Heart left ventricle (tissue), 16 donors: ENCODE measurements around the gene RAB10. TPM values are rescaled to one million over a fixed set of nuclear protein-coding genes. Genes with fewer than 3 reads are reported as not detected.
"Not testable (repeated sequence)": the region's sequence is repeated elsewhere in the genome, so short reads cannot be mapped to it uniquely, and the experiment has no call there.

Experiments
- ATAC-seq, 4 donors: fragments of 200-7000 bp; cut with Tn5 transposase; one replicate each; pipeline ENCODE4 v1.9.1; 2020 to 2022; ENCODE audit warnings: moderate library complexity in 4 of 4, mild to moderate bottlenecking in 3 of 4, moderate number of reproducible peaks in 1 of 4
- DNase-seq, 5 donors: peaks; one replicate each; pipeline ENCODE4 v3.0.0-alpha.2; 2020
- H3K27ac ChIP-seq, 12 donors: fragments of 200-600 bp; sonication (generic) in 4 of 12; one replicate each; pipeline versions ENCODE4 v1.5.0 to v1.8.0; 2016 to 2022; ENCODE audit warnings: mild to moderate bottlenecking in 2 of 12
- H3K27me3 ChIP-seq, 9 donors: fragments of 200-600 bp; sonication (generic) in 2 of 9; one replicate each; pipeline versions ENCODE4 v1.5.1 to v1.8.0; 2016 to 2022; ENCODE audit warnings: mild to moderate bottlenecking in 3 of 9
- H3K36me3 ChIP-seq, 9 donors: fragments of 200-600 bp; sonication (generic) in 2 of 9; one replicate each; pipeline versions ENCODE4 v1.5.0 to v1.8.0; 2018 to 2022; ENCODE audit warnings: mild to moderate bottlenecking in 2 of 9
- H3K4me1 ChIP-seq, 12 donors: fragments of 200-600 bp; sonication (generic) in 4 of 12; one replicate each; pipeline versions ENCODE4 v1.5.0 to v1.8.0; 2016 to 2022; ENCODE audit warnings: mild to moderate bottlenecking in 3 of 12
- H3K4me3 ChIP-seq, 12 donors: fragments of 200-600 bp; sonication (generic) in 4 of 12; one replicate each; pipeline versions ENCODE4 v1.5.0 to v1.8.0; 2017 to 2022; ENCODE audit warnings: mild to moderate bottlenecking in 9 of 12, moderate library complexity in 4 of 12
- H3K9me3 ChIP-seq, 12 donors: fragments of 200-600 bp; sonication (generic) in 4 of 12; one replicate each; pipeline versions ENCODE4 v1.5.0 to v1.8.0; 2016 to 2022; ENCODE audit warnings: mild to moderate bottlenecking in 1 of 12
- CTCF ChIP-seq, 12 donors: fragments of 200-600 bp; sonication (generic) in 4 of 12; IDR thresholded peaks; one replicate each; pipeline versions ENCODE4 v1.5.0 to v1.8.0; 2018 to 2022; ENCODE audit warnings: antibody characterized with exemption in 12 of 12, mild to moderate bottlenecking in 5 of 12
- POLR2A ChIP-seq, 2 donors: fragments of 450-650 bp; IDR thresholded peaks; one replicate each; pipeline ENCODE4 v1.6.1; 2017; ENCODE audit warnings: antibody characterized with exemption in 2 of 2, mild to moderate bottlenecking in 2 of 2, moderate library complexity in 2 of 2
- WGBS, 4 donors: extraction: QIAGEN DNeasy Blood & Tissue Kit in 2 of 4; methylation state at CpG; one replicate each; pipeline versions ENCODE4 v1.1.5 to v1.1.7; 2013 to 2018; 5-methylcytosine and 5-hydroxymethylcytosine counted together
- intact Hi-C, 10 donors: fragments of 100-400 bp; cut with DNase I; formaldehyde crosslinking; loops; one replicate each; pipeline versions ENCODE4 v1.11.1 to v1.14.2; 2022
- polyA plus RNA-seq, 2 donors: library from polyadenylated mRNA; stranded (reverse); fragments of 200-250 nt; gene quantifications; one replicate each; pipeline ENCODE4 v1.2.3, GENCODE V29; 2013
- total RNA-seq, 9 donors: library from RNA; depleted of rRNA in 2 of 9; stranded (reverse); fragments of >200 nt in 2 of 9; fragmentation: NEBNext Ultra II Directional in 3 of 9; extraction: Animal tissue kit (Norgen Biotek cat#: 25700) in 3 of 9; gene quantifications; one replicate each; pipeline versions ENCODE4 v1.1.0 to v1.2.4, GENCODE V29; 2016 to 2023
- donor health status: ischemic (EF 13 %, LVEDD 7.1; RV severe dilation, severe dysfunction).
- donor health status: healthy with polysubstance abuse.
- donor health status: DM: no; HTN: yes; CAD: no.
- donor health status: DM: no; HTN: no; CAD: no.
- donor health status: ischemic (EF 25% LVEDD 6.9; RV normal size, moderate dysfunction).
- donor health status: ischemic (EF 25% LVEDD 5.7; RV mildly dilated, moderate dysfunction).
- donor health status: healthy.
- donor health status: DM: yes; HTN: yes; CAD: no.
- donor health status: ischemic (EF 35%, LVEDD 5.7; RV mildly dilated, moderate dysfunction).
- donor health status: nonischemic (EF 11% LVEDD 7.7; RV severe dilation, severe dysfunction).
- donor health status: DM: yes; HTN: yes; CAD: no.
- donor health status: PGD.
- donor health status: ischemic (EF 29% LVEDD 5.4; RV normal size, mild dysfunction).
- donor health status: nonischemic (EF 23%, LVEDD 6.1; RV moderate dilation, normal function).

The RAB10 gene
- total and polyA plus RNA-seq, 11 donors = 33.1 to 121 (median 97.4) TPM

DNA sequence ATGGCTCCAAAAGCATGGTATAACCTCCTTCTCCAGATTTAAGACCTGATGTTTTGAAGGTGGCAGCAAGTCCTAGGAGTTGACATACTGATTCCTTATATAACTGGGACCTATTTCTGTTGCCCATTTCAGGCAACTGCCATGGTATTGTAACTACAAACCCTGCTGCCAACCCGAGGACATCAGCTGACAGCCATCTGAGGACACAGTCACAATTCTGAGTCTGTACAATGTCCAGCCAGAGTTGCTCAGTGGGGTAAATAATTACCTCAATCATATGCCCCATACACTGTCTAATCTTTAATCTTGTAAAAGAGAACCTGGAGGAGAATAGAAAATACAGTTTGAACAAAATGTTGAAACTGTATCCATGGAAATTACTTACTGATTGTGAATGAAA lies 130.3 kb downstream of the RAB10 start:
- Histone ChIP-seq H3K9me3 (no peaks in the 10 kb centered on the region), H3K4me1 (peaks cover 0 to 9% (median 0%) of the 10 kb centered on the region in 12 donors), H3K36me3 (no peaks in the 10 kb centered on the region), H3K27me3 (no peaks in the 10 kb centered on the region), H3K27ac (peak overlapping the region in 7 of 12 donors; percentile 26 to 73 (median 61)), H3K4me3 (no peak overlapping the region)
- intact Hi-C loops = no loop called here
- ATAC-seq (peak; percentile 87 to 94 (median 90)), DNase-seq (peak in 1 of 5 donors; percentile 52)
- TF ChIP-seq CTCF (IDR thresholded peaks at IDR 0.05) = no peak
- no peak for TF ChIP-seq POLR2A (IDR thresholded peaks at IDR 0.05)
- 32 to 43% (median 38%) methylated on average over 1 of the region's 1 CpG for WGBS, 4 donors

- intact Hi-C loops = no loop called here
- ATAC-seq (no peak), DNase-seq (peak in 1 of 5 donors; percentile 10)
- H3K27ac ChIP-seq = peak overlapping the region in 7 of 12 donors; percentile 26 to 73 (median 61)
- no peaks in the 10 kb centered on the region for H3K36me3 ChIP-seq
- peaks cover 0 to 9% (median 0%) of the 10 kb centered on the region in 12 donors for H3K4me1 ChIP-seq
- H3K9me3 ChIP-seq = no peaks in the 10 kb centered on the region
- no peaks in the 10 kb centered on the region for H3K27me3 ChIP-seq
- no peak overlapping the region for H3K4me3 ChIP-seq
- TF ChIP-seq CTCF (IDR thresholded peaks at IDR 0.05) = no peak
- no peak for TF ChIP-seq POLR2A (IDR thresholded peaks at IDR 0.05)
- WGBS, 4 donors = 88 to 93% (median 91%) methylated on average over 8 of the region's 8 CpGs
Measured at GRCh38 chr2:26164641-26165211, 130.8 kb downstream of the RAB10 start.

- WGBS, 4 donors = 89 to 95% (median 91%) methylated on average over 4 of the region's 4 CpGs
- H3K27me3 ChIP-seq = no peaks in the 10 kb centered on the region
- intact Hi-C loops = no loop called here
- no peak overlapping the region for H3K27ac ChIP-seq
- no peaks in the 10 kb centered on the region for H3K36me3 ChIP-seq
- H3K9me3 ChIP-seq = no peaks in the 10 kb centered on the region
- DNase-seq = no peak
- peaks cover 0 to 9% (median 0%) of the 10 kb centered on the region in 12 donors for H3K4me1 ChIP-seq
- no peak overlapping the region for H3K4me3 ChIP-seq
- no peak for TF ChIP-seq CTCF (IDR thresholded peaks at IDR 0.05)
- no peak for TF ChIP-seq POLR2A (IDR thresholded peaks at IDR 0.05)
- ATAC-seq = no peak
Measured at GRCh38 chr2:26165403-26165802, 131.5 kb downstream of the RAB10 start.

DNA sequence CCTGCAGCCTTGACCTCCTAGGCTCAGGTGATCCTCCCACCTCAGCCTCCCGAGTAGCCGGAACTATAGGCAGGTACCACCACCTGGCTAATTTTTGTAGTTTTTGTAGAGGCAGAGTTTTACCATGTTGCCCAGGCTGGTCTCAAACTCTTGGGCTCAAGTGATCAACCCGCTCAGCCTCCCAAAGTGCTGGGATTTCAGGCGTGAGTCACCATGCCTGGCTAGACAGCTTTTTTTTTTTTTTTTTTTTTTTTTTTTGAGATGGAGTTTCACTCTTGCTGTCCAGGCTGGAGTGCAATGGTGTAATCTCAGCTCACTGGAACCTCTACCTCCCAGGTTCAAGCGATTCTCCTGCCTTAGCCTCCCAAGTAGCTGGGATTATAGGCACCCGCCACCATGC lies 132.7 kb downstream of the RAB10 start:
- H3K4me3 ChIP-seq, H3K27ac ChIP-seq, H3K4me1 ChIP-seq, intact Hi-C loops, ATAC-seq, H3K9me3 ChIP-seq, H3K27me3 ChIP-seq, H3K36me3 ChIP-seq: not testable (repeated sequence)
- WGBS, 4 donors = 95 to 98% (median 97%) methylated on average over 6 of the region's 6 CpGs
- DNase-seq = peak in 1 of 5 donors; percentile 7

- peak in 1 of 5 donors; percentile 9 for DNase-seq
- intact Hi-C loops = no loop called here
- no peak for TF ChIP-seq CTCF (IDR thresholded peaks at IDR 0.05)
- Histone ChIP-seq H3K36me3 (no peaks in the 10 kb centered on the region), H3K4me3 (no peak overlapping the region), H3K27me3 (peaks cover 7 to 24% (median 12%) of the 10 kb centered on the region in 9 donors), H3K9me3 (no peaks in the 10 kb centered on the region), H3K27ac (no peak overlapping the region), H3K4me1 (peaks cover 0 to 17% (median 6%) of the 10 kb centered on the region in 12 donors)
- WGBS, 4 donors = 90 to 94% (median 91%) methylated on average over 4 of the region's 4 CpGs
- ATAC-seq = no peak
Measured at GRCh38 chr2:26168785-26169184, 134.9 kb downstream of the RAB10 start.
